Duodenal mucosa (tissue), 2 donors: ENCODE data around the gene B9D2.

Experiments used
- H3K27ac ChIP-seq: one replicate; pipeline ENCODE4 v1.7.0; 2013; ENCODE audit warnings: low read depth, low read length
- H3K27me3 ChIP-seq, 2 donors: one replicate each; pipeline ENCODE4 v1.7.0; 2013; ENCODE audit warnings: low read length in 2 of 2, control low read depth in 1 of 2; ENCODE audit not compliant: insufficient read depth in 2 of 2, control insufficient read depth in 1 of 2
- H3K36me3 ChIP-seq, 2 donors: one replicate each; pipeline ENCODE4 v1.7.0; 2013; ENCODE audit warnings: low read length in 2 of 2, control low read depth in 1 of 2; ENCODE audit not compliant: insufficient read depth in 2 of 2, control insufficient read depth in 1 of 2
- H3K4me1 ChIP-seq, 2 donors: one replicate each; pipeline ENCODE4 v1.7.0; 2013; ENCODE audit warnings: low read length in 2 of 2, control low read depth in 1 of 2; ENCODE audit not compliant: insufficient read depth in 2 of 2, control insufficient read depth in 1 of 2
- H3K4me3 ChIP-seq, 2 donors: one replicate each; pipeline ENCODE4 v1.7.0; 2013; ENCODE audit warnings: low read length in 2 of 2, low read depth in 1 of 2
- H3K9ac ChIP-seq, 2 donors: one replicate each; pipeline ENCODE4 v1.7.0; 2013; ENCODE audit warnings: low read length in 2 of 2, low read depth in 1 of 2
- H3K9me3 ChIP-seq, 2 donors: one replicate each; pipeline ENCODE4 v1.7.0; 2013; ENCODE audit warnings: low read length in 2 of 2, control low read depth in 1 of 2; ENCODE audit not compliant: control insufficient read depth in 1 of 2

B9D2 gene

DNA sequence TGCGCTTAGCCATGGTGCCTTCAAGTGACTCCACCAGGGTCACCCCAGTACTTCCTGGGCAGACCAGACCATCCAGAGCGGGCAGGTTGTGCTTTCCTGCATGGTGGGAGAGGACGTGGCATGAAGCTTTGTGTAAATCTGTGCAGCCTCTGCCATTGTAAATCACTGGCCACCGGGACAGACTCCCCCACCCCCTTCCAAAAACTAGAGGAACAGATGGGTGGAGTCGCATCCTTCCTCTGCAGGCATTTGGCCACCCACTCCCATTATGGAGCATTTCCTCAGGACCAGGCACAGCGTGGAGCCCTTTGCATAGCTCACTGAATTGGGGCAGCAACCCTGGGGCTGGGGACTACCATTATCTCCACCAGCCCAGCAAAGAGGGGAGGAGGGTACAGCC lies 41.8 kb upstream of the B9D2 start:
- Histone ChIP-seq H3K27ac (no peak overlapping the region), H3K9ac (no peak overlapping the region), H3K9me3 (no peaks in the 10 kb centered on the region), H3K36me3 (peaks cover 8 to 13% of the 10 kb centered on the region in 2 donors), H3K4me1 (peaks cover 8 to 18% of the 10 kb centered on the region in 2 donors), H3K27me3 (no peaks in the 10 kb centered on the region), H3K4me3 (no peak overlapping the region)

GRCh38 chr19:41403181-41403970 lies 39.4 kb upstream of the B9D2 start:
- no peaks in the 10 kb centered on the region for H3K9me3 ChIP-seq
- H3K36me3 ChIP-seq, result peaks cover 3 to 10% of the 10 kb centered on the region in 2 donors
- no peaks in the 10 kb centered on the region for H3K27me3 ChIP-seq
- H3K27ac ChIP-seq, result no peak overlapping the region
- no peak overlapping the region for H3K4me3 ChIP-seq
- H3K9ac ChIP-seq, result no peak overlapping the region
- peaks cover 11 to 15% of the 10 kb centered on the region in 2 donors for H3K4me1 ChIP-seq

DNA sequence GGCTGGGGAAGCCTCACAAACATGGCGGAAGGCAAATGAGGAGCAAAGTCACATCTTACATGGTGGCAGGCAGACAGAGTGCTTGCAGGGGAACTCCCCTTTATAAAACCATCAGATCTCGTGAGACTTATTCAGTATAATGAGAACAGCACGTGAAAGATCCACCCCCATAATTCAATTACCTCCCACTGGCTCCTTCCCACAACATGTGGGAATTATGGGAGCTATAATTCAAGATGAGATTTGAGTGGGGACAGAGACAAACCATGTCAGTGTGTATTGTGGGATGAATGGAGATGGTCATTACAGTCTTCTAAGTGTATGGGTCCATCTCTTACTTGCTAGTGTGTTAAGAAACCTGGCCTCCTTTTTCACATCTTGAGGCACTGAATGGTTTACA lies 38.1 kb upstream of the B9D2 start:
- no peak overlapping the region for H3K27ac ChIP-seq
- H3K9me3 ChIP-seq, result no peaks in the 10 kb centered on the region
- peaks cover 11 to 21% of the 10 kb centered on the region in 2 donors for H3K4me1 ChIP-seq
- no peak overlapping the region for H3K4me3 ChIP-seq
- H3K9ac ChIP-seq, result no peak overlapping the region
- H3K27me3 ChIP-seq, result no peaks in the 10 kb centered on the region
- H3K36me3 ChIP-seq, result peaks cover 3 to 10% of the 10 kb centered on the region in 2 donors

DNA sequence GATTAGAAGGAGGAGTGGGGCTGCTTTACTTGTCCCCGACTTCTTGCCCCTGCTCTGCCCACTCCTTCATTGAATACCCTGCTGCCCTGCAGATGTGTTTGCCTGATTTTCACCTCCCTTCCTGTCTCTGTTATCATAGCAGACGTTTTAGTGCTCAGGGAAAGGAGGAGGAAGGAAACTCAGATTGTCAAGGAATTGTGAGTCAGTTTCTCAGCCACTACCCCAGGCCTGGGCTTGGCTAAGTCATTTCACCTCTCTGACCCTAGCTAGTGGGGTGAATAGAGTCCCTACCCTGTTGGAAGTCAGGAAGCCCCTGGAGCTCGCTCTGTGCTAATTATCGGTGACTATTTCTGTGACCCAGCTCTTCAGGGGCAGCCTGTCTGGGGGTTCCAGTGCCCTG lies 37.5 kb upstream of the B9D2 start:
- Histone ChIP-seq H3K4me1 (peaks cover 12 to 25% of the 10 kb centered on the region in 2 donors), H3K27ac (no peak overlapping the region), H3K9ac (no peak overlapping the region)

DNA sequence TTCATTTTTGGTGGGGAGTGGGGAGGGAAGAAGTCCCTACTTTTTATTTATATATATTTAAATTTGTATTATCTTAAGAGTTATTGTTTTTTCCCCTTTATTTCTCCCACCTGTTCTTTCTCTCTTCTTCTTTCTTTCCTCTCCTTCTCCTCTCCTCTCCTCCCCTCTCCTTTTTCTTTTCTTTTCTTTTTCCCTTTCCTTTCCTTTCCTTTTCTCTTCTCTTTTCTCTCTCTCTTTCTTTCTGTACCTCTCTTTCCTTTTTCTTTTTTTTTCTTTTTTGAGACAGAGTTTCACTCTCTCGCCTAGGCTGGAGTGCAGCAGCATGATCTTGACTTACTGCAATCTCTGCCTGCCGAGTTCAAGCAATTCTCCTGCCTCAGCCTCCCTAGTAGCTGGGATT lies 35.6 kb upstream of the B9D2 start:
- Histone ChIP-seq H3K4me3 (no peak overlapping the region), H3K36me3 (peaks cover 3 to 8% of the 10 kb centered on the region in 2 donors), H3K27ac (no peak overlapping the region), H3K27me3 (no peaks in the 10 kb centered on the region), H3K9ac (no peak overlapping the region), H3K4me1 (peaks cover 15 to 35% of the 10 kb centered on the region in 2 donors), H3K9me3 (no peaks in the 10 kb centered on the region)

More for the DNA sequence above, 37.5 kb upstream of the B9D2 start:
- peaks cover 3 to 10% of the 10 kb centered on the region in 2 donors for H3K36me3 ChIP-seq
- H3K4me3 ChIP-seq, result no peak overlapping the region
- no peaks in the 10 kb centered on the region for H3K9me3 ChIP-seq
- H3K27me3 ChIP-seq, result no peaks in the 10 kb centered on the region

- Histone ChIP-seq H3K36me3 (peaks cover 3 to 8% of the 10 kb centered on the region in 2 donors), H3K9ac (peak overlapping the region in 1 of 2 donors; percentile 89), H3K27ac (no peak overlapping the region), H3K4me3 (peak overlapping the region; percentile 95 to 99), H3K27me3 (no peaks in the 10 kb centered on the region), H3K4me1 (peaks cover 15 to 35% of the 10 kb centered on the region in 2 donors), H3K9me3 (no peaks in the 10 kb centered on the region)
Measured at GRCh38 chr19:41399091-41399490, 35.1 kb upstream of the B9D2 start.

DNA sequence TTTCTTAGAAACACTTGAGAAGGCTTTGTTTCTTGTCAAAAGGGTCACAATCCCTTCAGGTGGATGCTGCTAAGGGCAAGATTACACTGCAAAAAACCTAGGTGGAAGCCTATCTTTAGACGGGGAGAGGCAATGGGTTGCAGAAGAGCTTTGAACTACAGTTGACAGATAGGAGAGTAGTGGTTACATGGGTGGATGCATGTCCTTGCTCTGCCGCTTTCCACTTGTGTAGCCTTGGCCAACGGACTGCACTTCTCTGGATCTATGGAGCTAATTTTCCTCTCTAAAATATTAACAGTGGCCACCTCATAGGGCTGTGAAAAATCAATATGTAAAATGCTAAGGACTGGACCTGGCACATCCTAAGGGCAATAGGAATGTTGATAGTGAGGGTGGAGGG lies 34.6 kb upstream of the B9D2 start:
- Histone ChIP-seq H3K4me1 (peaks cover 15 to 35% of the 10 kb centered on the region in 2 donors), H3K27me3 (no peaks in the 10 kb centered on the region), H3K36me3 (peaks cover 3 to 8% of the 10 kb centered on the region in 2 donors), H3K9me3 (no peaks in the 10 kb centered on the region), H3K27ac (no peak overlapping the region), H3K4me3 (peak overlapping the region; percentile 95 to 99), H3K9ac (peak overlapping the region; percentile 89 to 95)

GRCh38 chr19:41398050-41398418 lies 34.1 kb upstream of the B9D2 start:
- peak overlapping the region; percentile 95 to 99 for H3K4me3 ChIP-seq
- H3K9me3 ChIP-seq, result no peaks in the 10 kb centered on the region

GRCh38 chr19:41397086-41398049 lies 33.4 kb upstream of the B9D2 start, which contains the start of the genes BCKDHA and EXOSC5:
Gene BCKDHA, plus strand, starts transcription at chr19:41397818. Its CDS starts 10 bp downstream, at chr19:41397828.
Gene EXOSC5, minus strand, starts transcription at chr19:41397359. Its CDS starts 31 bp downstream, at chr19:41397328.
- peak within 1 kb of the TSS; percentile 89 to 95 for H3K9ac ChIP-seq
- H3K4me1 ChIP-seq, result peaks cover 15 to 28% of the 10 kb centered on the region in 2 donors
- no peaks in the 10 kb centered on the region for H3K27me3 ChIP-seq
- peak within 1 kb of the TSS; percentile 95 to 99 for H3K4me3 ChIP-seq
- H3K27ac ChIP-seq, result peak within 1 kb of the TSS; percentile 74
- H3K9me3 ChIP-seq, result no peaks in the 10 kb centered on the region
- peaks cover 0 to 3% of the 10 kb centered on the region in 2 donors for H3K36me3 ChIP-seq

More at GRCh38 chr19:41398050-41398418, 34.1 kb upstream of the B9D2 start:
- Histone ChIP-seq H3K9ac (peak overlapping the region; percentile 89 to 95), H3K36me3 (peaks cover 0 to 7% of the 10 kb centered on the region in 2 donors), H3K4me1 (peaks cover 15 to 31% of the 10 kb centered on the region in 2 donors), H3K27ac (peak overlapping the region; percentile 74), H3K27me3 (no peaks in the 10 kb centered on the region)
